ENCODE results near the gene RUNX3. TPM values are rescaled to one million over a fixed set of nuclear protein-coding genes. Genes with fewer than 3 reads are reported as not detected.

The RUNX3 gene
- total and polyA plus RNA-seq, 2 of the 8 experiments (the other 6 are each of a cell fraction or from before 2014, with no cell fraction given), result 0.62 to 0.82 TPM

DNA sequence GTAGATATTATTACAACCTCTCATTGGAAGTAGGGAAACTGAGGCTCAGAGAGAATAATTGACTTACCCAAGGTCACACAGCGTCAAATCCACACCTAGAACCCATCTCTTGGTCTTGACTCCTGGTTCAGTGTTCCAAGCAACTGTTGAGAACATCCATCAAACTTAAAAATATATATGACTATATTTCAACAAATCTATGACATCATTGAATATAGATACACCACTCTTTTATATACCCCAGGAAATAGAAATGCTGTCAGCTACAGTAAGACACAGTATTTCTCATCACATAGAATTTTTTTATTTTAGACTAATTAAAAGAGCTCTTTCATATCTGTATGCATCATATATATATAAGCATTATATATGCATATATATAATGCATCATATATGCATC lies 56.9 kb downstream of the RUNX3 start:
- H3K4me2 ChIP-seq (ENCODE audit: insufficient read depth in 1 of 2, low read depth in 2 of 2, low read length in 2 of 2), result no peak overlapping the region
- H3K56ac ChIP-seq (replicated peaks; ENCODE audit: insufficient read length, low read depth, low read length), result no peak overlapping the region
- no peak overlapping the region for H3K23ac ChIP-seq (ENCODE audit: insufficient read length)
- H3K4ac ChIP-seq (replicated peaks; ENCODE audit: insufficient read length, low read depth, low read length), result no peak overlapping the region
- H2BK20ac ChIP-seq (ENCODE audit: low read length), result no peak overlapping the region
- H3K27ac ChIP-seq (ENCODE audit: low read depth, low read length), result no peak overlapping the region
- no peak for DNase-seq (ENCODE audit: low read depth in 1 of 2, low spot score in 2 of 2)
- no peaks in the 10 kb centered on the region for H3K79me2 ChIP-seq (ENCODE audit: control insufficient read depth in 1 of 2, insufficient read depth in 2 of 2, low read length in 2 of 2)
- WGBS, 2 experiments (ENCODE audit: extremely low coverage in 1 of 2, insufficient coverage in 1 of 2, insufficient read length in 1 of 2, insufficient replicate concordance in 2 of 2, low coverage in 1 of 2, low lambda C conversion rate in 2 of 2, missing lambda C conversion rate in 1 of 2), result 89% methylated on average over 1 of the region's 1 CpG; no CpG with 5 or more reads in 1 of the 2 experiments
- no peaks in the 10 kb centered on the region for H3K79me1 ChIP-seq (ENCODE audit: low read depth, low read length)
- no peak overlapping the region for H2BK15ac ChIP-seq (ENCODE audit: low read length)
- no peak overlapping the region for H3K14ac ChIP-seq (ENCODE audit: insufficient read length)
- H3K4me3 ChIP-seq (ENCODE audit: extremely low read depth in 1 of 4, insufficient read depth in 2 of 4, low read depth in 3 of 4, low read length in 4 of 4), result no peak overlapping the region
- no peak overlapping the region for H4K91ac ChIP-seq (replicated peaks; ENCODE audit: insufficient read length, low read length)
- H3K9ac ChIP-seq (replicated peaks in 1 of 4; ENCODE audit: extremely low read depth in 1 of 4, low read depth in 3 of 4, low read length in 3 of 4), result no peak overlapping the region
- TF ChIP-seq CTBP2 (IDR thresholded peaks at IDR 0.05; ENCODE audit: borderline replicate concordance, insufficient read depth, insufficient read length, low read length) (no peak), CBX8 (IDR thresholded peaks at IDR 0.05; ENCODE audit: borderline replicate concordance, low read depth, low read length) (no peak), SIX5 (IDR thresholded peaks at IDR 0.05; ENCODE audit: low read depth, low read length) (no peak), BRCA1 (IDR thresholded peaks at IDR 0.05; ENCODE audit: low read depth, low read length) (no peak), RBBP5 (IDR thresholded peaks at IDR 0.05; ENCODE audit: borderline replicate concordance, low read depth, low read length) (no peak), ZNF274 (IDR thresholded peaks at IDR 0.05; ENCODE audit: borderline replicate concordance, extremely low read depth, low read length) (no peak), ASH2L (IDR thresholded peaks at IDR 0.05; ENCODE audit: low read length) (no peak), TCF12 (IDR thresholded peaks at IDR 0.05; ENCODE audit: low read depth, low read length) (no peak), SIN3A (conservative IDR thresholded peaks at IDR 0.05 in 1 of 2, IDR thresholded peaks at IDR 0.05 in 1 of 2; ENCODE audit: low read depth in 1 of 2, low read length in 2 of 2) (no peak), RFX5 (IDR thresholded peaks at IDR 0.05; ENCODE audit: borderline replicate concordance, low read depth, low read length) (no peak), EZH2 (IDR thresholded peaks at IDR 0.05; ENCODE audit: low read depth, low read length, severe bottlenecking) (no peak), TAF7 (optimal IDR thresholded peaks at IDR 0.05; ENCODE audit: borderline replicate concordance, low read depth, low read length) (no peak), POLR2AphosphoS5 (IDR thresholded peaks at IDR 0.05; ENCODE audit: low read depth, low read length) (no peak), CEBPB (IDR thresholded peaks at IDR 0.05; ENCODE audit: low read depth, low read length) (no peak)
- H3K36me3 ChIP-seq (ENCODE audit: control insufficient read depth in 2 of 4, insufficient read depth in 4 of 4, low read length in 3 of 4), result no peaks in the 10 kb centered on the region
- no peaks in the 10 kb centered on the region for H4K20me1 ChIP-seq (replicated peaks in 1 of 2; ENCODE audit: control insufficient read depth in 1 of 2, insufficient read depth in 2 of 2, low read length in 2 of 2)
- H3K9me3 ChIP-seq (ENCODE audit: insufficient read depth in 2 of 2, low read depth in 1 of 2, low read length in 1 of 2), result no peaks in the 10 kb centered on the region
- no peak overlapping the region for H2AFZ ChIP-seq (ENCODE audit: low read length)
- H2BK120ac ChIP-seq (replicated peaks; ENCODE audit: low read depth, low read length), result no peak overlapping the region
- no peaks in the 10 kb centered on the region; the same call in 1 of the 2 replicates for H3K23me2 ChIP-seq (ENCODE audit: low read depth, low read length)
- H4K5ac ChIP-seq (ENCODE audit: insufficient read length, low read depth, low read length), result no peak overlapping the region
- H3K4me1 ChIP-seq (replicated peaks in 1 of 4; ENCODE audit: control insufficient read depth in 3 of 4, insufficient read depth in 4 of 4, low read length in 3 of 4), result peaks cover 0 to 2% (median 0%) of the 10 kb centered on the region in 4 experiments; a peak in 2 of 7 replicates
- H3K18ac ChIP-seq (ENCODE audit: extremely low read depth, low read length), result no peak overlapping the region
- no peak overlapping the region for H2BK12ac ChIP-seq (ENCODE audit: low read depth, low read length)
- H2BK5ac ChIP-seq (ENCODE audit: low read depth, low read length), result no peak overlapping the region
- no peak overlapping the region for H2AK5ac ChIP-seq (ENCODE audit: low read depth, low read length)
- ChIA-PET POLR2A (ENCODE audit: partially characterized antibody) (no interaction called here), CTCF (ENCODE audit: partially characterized antibody) (interaction anchor here (1.1 to 2.9 kb wide), 3 partner anchors 25 to 62 kb away, joined by 3 to 11 read pairs (median 3); no protein-coding TSS in a partner anchor)
- no peak overlapping the region for H4K8ac ChIP-seq (ENCODE audit: extremely low read depth, insufficient read depth, low read length)
- no peak for FAIRE-seq
- H3K27me3 ChIP-seq (replicated peaks in 1 of 4; ENCODE audit: control insufficient read depth in 3 of 4, extremely low read depth in 1 of 4, insufficient read depth in 3 of 4, low read length in 3 of 4), result no peaks in the 10 kb centered on the region

Measured in H1 (cell line).